H1 (cell line): Measurements from ENCODE around the gene FAM167B. TPM values are rescaled to one million over a fixed set of nuclear protein-coding genes. Genes with fewer than 3 reads are reported as not detected.

Source experiments
- ATF2 ChIP-seq: IDR thresholded peaks from 2 replicates; pipeline ENCODE4 v1.6.1; 2012; ENCODE audit warnings: low read length, inconsistent platforms
- CBX5 ChIP-seq: fragments of 300-800, 300-1000 bp; sonication (generic); IDR thresholded peaks from 2 replicates; pipeline ENCODE4 v1.7.1; 2016; ENCODE audit warnings: antibody characterized with exemption, low read length, low read depth
- CHD2 ChIP-seq: IDR thresholded peaks from 2 replicates; pipeline ENCODE4 v1.6.1; 2012; ENCODE audit warnings: low read length, improper control_type of control experiment
- CTBP2 ChIP-seq: IDR thresholded peaks from 2 replicates; pipeline ENCODE4 v1.7.0; 2011; ENCODE audit warnings: borderline replicate concordance, mild to moderate bottlenecking, moderate library complexity, mixed read lengths, low read length; ENCODE audit not compliant: insufficient read depth, insufficient read length
- HDAC2 ChIP-seq, 2 experiments: fragments of 300-600 bp in 1 of 2; sonication (generic) in 1 of 2; IDR thresholded peaks; 2 replicates each; pipeline ENCODE4 v1.6.1; 2011 to 2012; ENCODE audit warnings: low read depth in 2 of 2, low read length in 2 of 2, mild to moderate bottlenecking in 2 of 2, moderate library complexity in 2 of 2, borderline replicate concordance in 1 of 2, inconsistent platforms in 1 of 2
- HDAC6 ChIP-seq: IDR thresholded peaks from one replicate; pipeline ENCODE4 v1.7.1; 2012; ENCODE audit warnings: low read depth, mild to moderate bottlenecking, inconsistent platforms, low read length, moderate library complexity
- KDM4A ChIP-seq: IDR thresholded peaks from one replicate; pipeline ENCODE4 v1.7.1; 2012; ENCODE audit warnings: low read depth, mild to moderate bottlenecking, moderate library complexity, low read length, inconsistent platforms; ENCODE audit not compliant: severe bottlenecking
- POU5F1 ChIP-seq: IDR thresholded peaks from 2 replicates; pipeline ENCODE4 v1.6.1; 2011; ENCODE audit warnings: low read depth, mild to moderate bottlenecking, low read length, moderate library complexity
- RXRA ChIP-seq: IDR thresholded peaks from 2 replicates; pipeline ENCODE4 v1.6.1; 2011; ENCODE audit warnings: low read depth, mild to moderate bottlenecking, low read length, moderate library complexity; ENCODE audit not compliant: insufficient read depth
- TEAD4 ChIP-seq: IDR thresholded peaks from 2 replicates; pipeline ENCODE4 v1.6.1; 2012; ENCODE audit warnings: low read depth, low read length, inconsistent platforms, mixed read lengths
- polyA plus RNA-seq, 7 experiments: library from polyadenylated mRNA; depleted of rRNA in 3 of 7; stranded (reverse) in 5 of 7; unstranded in 2 of 7; fragments of >200 nt in 5 of 7; fragments of 200-250 nt in 2 of 7; gene quantifications; 1 replicate in 5 of 7; 2 replicates in 1 of 7; 4 replicates in 1 of 7; pipeline versions ENCODE4 v1.2.1 to v1.2.3, GENCODE V29; 2011 to 2013; ENCODE audit warnings: missing spikeins in 2 of 7, mixed read lengths in 2 of 7
- total RNA-seq: library from RNA; stranded (reverse); fragmentation: NEBNext Ultra II Directional; extraction: Animal tissue kit (Norgen Biotek cat#: 25700); gene quantifications from 2 replicates; pipeline ENCODE4 v1.2.1, GENCODE V29; 2021

FAM167B gene
- total and polyA plus RNA-seq, 2 of the 8 experiments (the other 6 are each of a cell fraction or from before 2014, with no cell fraction given): 2.8 to 3.9 TPM

GRCh38 chr1:32205401-32206370, 41.3 kb upstream of the FAM167B start, which contains the start of gene IQCC (continued):
- no peak for TF ChIP-seq TEAD4
- TF ChIP-seq HDAC6: no peak
- peak; percentile 83 for TF ChIP-seq KDM4A
- no peak for TF ChIP-seq CBX5
- no peak for TF ChIP-seq POU5F1
- TF ChIP-seq HDAC2 (IDR thresholded peaks at IDR 0.05; ENCODE audit: borderline replicate concordance in 1 of 2, low read depth in 2 of 2, low read length in 2 of 2): no peak; a peak in 1 of 4 replicates
- TF ChIP-seq CHD2: no peak
- TF ChIP-seq CTBP2: no peak
- no peak for TF ChIP-seq ATF2
- TF ChIP-seq RXRA: no peak
